HEK293 (cell line): ENCODE results near the gene FNDC8.

Experiments used
- BCL11B ChIP-seq: fragments of 450-650 bp; formaldehyde crosslinking; IDR thresholded peaks from 2 replicates; pipeline ENCODE4 v1.5.1; 2016; ENCODE audit warnings: low read depth, missing biosample characterization, missing genetic modification characterization
- GLIS1 ChIP-seq: fragments of 450-650 bp; formaldehyde crosslinking; IDR thresholded peaks from 2 replicates; pipeline ENCODE4 v1.5.1; 2016; ENCODE audit warnings: missing biosample characterization, missing genetic modification characterization
- GLIS2 ChIP-seq: fragments of 450-650 bp; formaldehyde crosslinking; IDR thresholded peaks from 2 replicates; pipeline ENCODE4 v1.5.1; 2016; ENCODE audit warnings: missing biosample characterization, missing genetic modification characterization
- KLF1 ChIP-seq: fragments of 450-650 bp; formaldehyde crosslinking; IDR thresholded peaks from 2 replicates; pipeline ENCODE4 v1.5.1; 2016; ENCODE audit warnings: missing biosample characterization, missing genetic modification characterization
- KLF10 ChIP-seq: fragments of 450-650 bp; IDR thresholded peaks from 2 replicates; pipeline ENCODE4 v1.5.1; 2018; ENCODE audit warnings: missing biosample characterization, mild to moderate bottlenecking, missing genetic modification characterization
- KLF16 ChIP-seq: fragments of 450-650 bp; formaldehyde crosslinking; IDR thresholded peaks from 2 replicates; pipeline ENCODE4 v1.5.1; 2017; ENCODE audit warnings: missing biosample characterization, missing genetic modification characterization
- MYNN ChIP-seq: fragments of 450-650 bp; formaldehyde crosslinking; IDR thresholded peaks from 2 replicates; pipeline ENCODE4 v1.5.1; 2016; ENCODE audit warnings: missing biosample characterization, missing genetic modification characterization, borderline replicate concordance
- SCRT2 ChIP-seq: fragments of 450-650 bp; formaldehyde crosslinking; IDR thresholded peaks from 2 replicates; pipeline ENCODE4 v1.5.1; 2016; ENCODE audit warnings: missing biosample characterization, missing genetic modification characterization
- ZBTB8A ChIP-seq: fragments of 450-650 bp; formaldehyde crosslinking; IDR thresholded peaks from 2 replicates; pipeline ENCODE4 v1.5.1; 2016; ENCODE audit warnings: missing biosample characterization, missing genetic modification characterization
- ZFHX2 ChIP-seq: fragments of 450-650 bp; formaldehyde crosslinking; conservative IDR thresholded peaks from 2 replicates; pipeline ENCODE4 v1.5.1; 2016; ENCODE audit warnings: missing biosample characterization, missing genetic modification characterization
- ZFP69B ChIP-seq: fragments of 450-650 bp; formaldehyde crosslinking; IDR thresholded peaks from 2 replicates; pipeline ENCODE4 v1.5.1; 2016; ENCODE audit warnings: missing biosample characterization, missing genetic modification characterization
- ZNF112 ChIP-seq: fragments of 450-650 bp; formaldehyde crosslinking; IDR thresholded peaks from 2 replicates; pipeline ENCODE4 v1.5.0; 2017; ENCODE audit warnings: missing biosample characterization, missing genetic modification characterization
- ZNF23 ChIP-seq: fragments of 450-650 bp; formaldehyde crosslinking; IDR thresholded peaks from 2 replicates; pipeline ENCODE4 v1.5.1; 2016; ENCODE audit warnings: missing biosample characterization, missing genetic modification characterization, borderline replicate concordance
- ZNF433 ChIP-seq: fragments of 450-650 bp; formaldehyde crosslinking; IDR thresholded peaks from 2 replicates; pipeline ENCODE4 v1.5.1; 2016; ENCODE audit warnings: missing biosample characterization, missing genetic modification characterization, low read depth
- ZNF514 ChIP-seq: fragments of 450-650 bp; formaldehyde crosslinking; IDR thresholded peaks from 2 replicates; pipeline ENCODE4 v1.5.1; 2016; ENCODE audit warnings: missing biosample characterization, missing genetic modification characterization
- ZNF530 ChIP-seq: fragments of 450-650 bp; formaldehyde crosslinking; IDR thresholded peaks from 2 replicates; pipeline ENCODE4 v1.5.1; 2016; ENCODE audit warnings: low read depth, missing biosample characterization, missing genetic modification characterization
- ZNF610 ChIP-seq: fragments of 450-650 bp; formaldehyde crosslinking; IDR thresholded peaks from 2 replicates; pipeline ENCODE4 v1.5.1; 2016; ENCODE audit warnings: missing biosample characterization, missing genetic modification characterization, borderline replicate concordance
- ZNF660 ChIP-seq: fragments of 450-650 bp; IDR thresholded peaks from 2 replicates; pipeline ENCODE4 v1.5.1; 2018; ENCODE audit warnings: missing biosample characterization, mild to moderate bottlenecking, missing genetic modification characterization
- TF ChIP-seq, protein P1 (sequence below): fragments of 450-650 bp; formaldehyde crosslinking; optimal IDR thresholded peaks from 2 replicates; pipeline ENCODE3; 2016; ENCODE audit warnings: missing biosample characterization, mild to moderate bottlenecking, missing genetic modification characterization
- TF ChIP-seq, protein P2 (sequence below): fragments of 450-650 bp; formaldehyde crosslinking; IDR thresholded peaks from 2 replicates; pipeline ENCODE4 v1.5.1; 2016; ENCODE audit warnings: missing biosample characterization, missing genetic modification characterization
- TF ChIP-seq, protein P3 (sequence below): fragments of 450-650 bp; formaldehyde crosslinking; IDR thresholded peaks from 2 replicates; pipeline ENCODE4 v1.5.1; 2016; ENCODE audit warnings: missing biosample characterization, missing genetic modification characterization
- TF ChIP-seq, protein P4 (sequence below): fragments of 450-650 bp; formaldehyde crosslinking; IDR thresholded peaks from 2 replicates; pipeline ENCODE4 v1.5.1; 2016; ENCODE audit warnings: missing biosample characterization, missing genetic modification characterization, borderline replicate concordance
- TF ChIP-seq, protein P5 (sequence below): fragments of 450-650 bp; IDR thresholded peaks from 2 replicates; pipeline ENCODE4 v1.5.1; 2018; ENCODE audit warnings: missing biosample characterization, mild to moderate bottlenecking, missing genetic modification characterization
- TF ChIP-seq, protein P6 (sequence below): fragments of 450-650 bp; formaldehyde crosslinking; IDR thresholded peaks from 2 replicates; pipeline ENCODE4 v1.5.1; 2016; ENCODE audit warnings: missing biosample characterization, missing genetic modification characterization
- TF ChIP-seq, protein P7 (sequence below): fragments of 450-650 bp; formaldehyde crosslinking; IDR thresholded peaks from 2 replicates; pipeline ENCODE4 v1.5.1; 2017; ENCODE audit warnings: missing biosample characterization, missing genetic modification characterization

FNDC8 gene

DNA sequence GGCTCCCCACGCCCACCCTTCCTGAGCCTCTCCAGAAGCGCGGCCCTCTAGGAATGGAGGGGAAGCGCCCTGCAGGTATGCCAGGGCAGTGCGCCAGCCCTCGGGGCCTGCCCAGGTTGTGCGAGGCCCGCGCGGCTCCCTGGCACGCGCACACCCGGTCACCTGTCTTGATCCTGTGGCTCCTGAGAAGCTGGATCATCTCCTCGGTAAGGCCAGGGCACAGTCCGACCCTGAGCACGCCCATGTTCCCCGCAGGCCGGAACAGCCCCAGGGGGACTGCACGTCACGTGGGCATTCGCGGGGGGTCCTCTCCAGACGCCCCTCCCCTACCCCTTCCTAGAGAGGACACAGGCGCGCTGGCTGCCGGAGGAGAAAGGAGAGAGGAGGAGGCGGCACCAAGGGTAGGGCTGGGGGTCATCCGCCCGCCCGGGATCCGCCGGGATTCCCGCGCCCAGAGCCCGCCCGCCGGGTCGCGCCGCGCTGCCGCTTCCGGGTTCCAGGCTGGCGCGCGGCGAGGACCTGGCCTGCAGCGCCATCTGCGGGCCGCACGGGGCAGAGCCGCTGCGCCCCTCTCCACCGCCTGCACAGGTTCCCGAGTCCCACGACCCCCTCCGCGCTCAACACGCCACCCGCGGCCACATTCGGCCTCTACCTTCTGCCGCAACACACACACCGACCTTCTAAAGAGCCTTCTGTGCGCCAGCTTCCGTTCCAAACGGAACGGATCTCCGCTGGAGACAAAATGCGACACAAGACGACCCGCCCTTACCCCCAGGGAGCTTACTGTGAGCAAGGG is 1.8 kb upstream of the FNDC8 start, which contains the start of gene RAD51D (continued):
- TF ChIP-seq KLF16 (tag by site-specific recombination) (peak; percentile 78), ZFP69B (tag by site-specific recombination) (0 out of 2 replicates have a peak, but pooled peaks have one; percentile 23), GLIS2 (tag by site-specific recombination) (peak; percentile 99), KLF10 (peak; percentile 44; the same call in 1 of the 2 replicates), SCRT2 (tag by site-specific recombination) (peak; percentile 51), ZNF112 (tag by site-specific recombination) (no peak), ZNF514 (tag by site-specific recombination) (no peak), ZNF660 (peak; percentile 89), ZNF530 (no peak), GLIS1 (tag by site-specific recombination) (peak; percentile 97), ZNF610 (tag by site-specific recombination) (no peak), ZNF433 (tag by site-specific recombination) (no peak), MYNN (tag by site-specific recombination) (no peak), ZBTB8A (tag by site-specific recombination) (peak; percentile 87), ZFHX2 (tag by site-specific recombination) (peak; percentile 38; the same call in 1 of the 2 replicates), BCL11B (tag by site-specific recombination) (0 out of 2 replicates have a peak, but pooled peaks have one; percentile 51), KLF1 (tag by site-specific recombination) (peak; percentile 70), ZNF23 (no peak)
- TF ChIP-seq, protein P1, sequence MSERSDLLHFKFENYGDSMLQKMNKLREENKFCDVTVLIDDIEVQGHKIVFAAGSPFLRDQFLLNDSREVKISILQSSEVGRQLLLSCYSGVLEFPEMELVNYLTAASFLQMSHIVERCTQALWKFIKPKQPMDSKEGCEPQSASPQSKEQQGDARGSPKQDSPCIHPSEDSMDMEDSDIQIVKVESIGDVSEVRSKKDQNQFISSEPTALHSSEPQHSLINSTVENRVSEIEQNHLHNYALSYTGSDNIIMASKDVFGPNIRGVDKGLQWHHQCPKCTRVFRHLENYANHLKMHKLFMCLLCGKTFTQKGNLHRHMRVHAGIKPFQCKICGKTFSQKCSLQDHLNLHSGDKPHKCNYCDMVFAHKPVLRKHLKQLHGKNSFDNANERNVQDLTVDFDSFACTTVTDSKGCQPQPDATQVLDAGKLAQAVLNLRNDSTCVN (tag by site-specific recombination): peak; percentile 83
- TF ChIP-seq, protein P2, sequence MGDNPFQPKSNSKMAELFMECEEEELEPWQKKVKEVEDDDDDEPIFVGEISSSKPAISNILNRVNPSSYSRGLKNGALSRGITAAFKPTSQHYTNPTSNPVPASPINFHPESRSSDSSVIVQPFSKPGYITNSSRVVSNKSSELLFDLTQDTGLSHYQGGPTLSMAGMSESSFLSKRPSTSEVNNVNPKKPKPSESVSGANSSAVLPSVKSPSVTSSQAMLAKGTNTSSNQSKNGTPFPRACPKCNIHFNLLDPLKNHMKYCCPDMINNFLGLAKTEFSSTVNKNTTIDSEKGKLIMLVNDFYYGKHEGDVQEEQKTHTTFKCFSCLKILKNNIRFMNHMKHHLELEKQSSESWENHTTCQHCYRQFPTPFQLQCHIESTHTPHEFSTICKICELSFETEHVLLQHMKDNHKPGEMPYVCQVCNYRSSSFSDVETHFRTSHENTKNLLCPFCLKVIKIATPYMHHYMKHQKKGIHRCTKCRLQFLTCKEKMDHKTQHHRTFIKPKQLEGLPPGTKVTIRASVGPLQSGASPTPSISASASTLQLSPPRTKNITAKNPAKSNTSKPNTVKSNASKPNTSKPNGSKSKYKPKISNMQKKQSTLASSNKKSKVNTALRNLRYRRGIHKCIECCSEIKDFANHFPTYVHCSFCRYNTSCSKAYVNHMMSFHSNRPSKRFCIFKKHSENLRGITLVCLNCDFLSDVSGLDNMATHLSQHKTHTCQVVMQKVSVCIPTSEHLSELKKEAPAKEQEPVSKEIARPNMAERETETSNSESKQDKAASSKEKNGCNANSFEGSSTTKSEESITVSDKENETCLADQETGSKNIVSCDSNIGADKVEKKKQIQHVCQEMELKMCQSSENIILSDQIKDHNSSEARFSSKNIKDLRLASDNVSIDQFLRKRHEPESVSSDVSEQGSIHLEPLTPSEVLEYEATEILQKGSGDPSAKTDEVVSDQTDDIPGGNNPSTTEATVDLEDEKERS (tag by site-specific recombination): no peak
- TF ChIP-seq, protein P3, sequence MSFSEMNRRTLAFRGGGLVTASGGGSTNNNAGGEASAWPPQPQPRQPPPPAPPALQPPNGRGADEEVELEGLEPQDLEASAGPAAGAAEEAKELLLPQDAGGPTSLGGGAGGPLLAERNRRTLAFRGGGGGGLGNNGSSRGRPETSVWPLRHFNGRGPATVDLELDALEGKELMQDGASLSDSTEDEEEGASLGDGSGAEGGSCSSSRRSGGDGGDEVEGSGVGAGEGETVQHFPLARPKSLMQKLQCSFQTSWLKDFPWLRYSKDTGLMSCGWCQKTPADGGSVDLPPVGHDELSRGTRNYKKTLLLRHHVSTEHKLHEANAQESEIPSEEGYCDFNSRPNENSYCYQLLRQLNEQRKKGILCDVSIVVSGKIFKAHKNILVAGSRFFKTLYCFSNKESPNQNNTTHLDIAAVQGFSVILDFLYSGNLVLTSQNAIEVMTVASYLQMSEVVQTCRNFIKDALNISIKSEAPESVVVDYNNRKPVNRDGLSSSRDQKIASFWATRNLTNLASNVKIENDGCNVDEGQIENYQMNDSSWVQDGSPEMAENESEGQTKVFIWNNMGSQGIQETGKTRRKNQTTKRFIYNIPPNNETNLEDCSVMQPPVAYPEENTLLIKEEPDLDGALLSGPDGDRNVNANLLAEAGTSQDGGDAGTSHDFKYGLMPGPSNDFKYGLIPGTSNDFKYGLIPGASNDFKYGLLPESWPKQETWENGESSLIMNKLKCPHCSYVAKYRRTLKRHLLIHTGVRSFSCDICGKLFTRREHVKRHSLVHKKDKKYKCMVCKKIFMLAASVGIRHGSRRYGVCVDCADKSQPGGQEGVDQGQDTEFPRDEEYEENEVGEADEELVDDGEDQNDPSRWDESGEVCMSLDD: peak; percentile 17; the same call in 1 of the 2 replicates
- TF ChIP-seq, protein P4, sequence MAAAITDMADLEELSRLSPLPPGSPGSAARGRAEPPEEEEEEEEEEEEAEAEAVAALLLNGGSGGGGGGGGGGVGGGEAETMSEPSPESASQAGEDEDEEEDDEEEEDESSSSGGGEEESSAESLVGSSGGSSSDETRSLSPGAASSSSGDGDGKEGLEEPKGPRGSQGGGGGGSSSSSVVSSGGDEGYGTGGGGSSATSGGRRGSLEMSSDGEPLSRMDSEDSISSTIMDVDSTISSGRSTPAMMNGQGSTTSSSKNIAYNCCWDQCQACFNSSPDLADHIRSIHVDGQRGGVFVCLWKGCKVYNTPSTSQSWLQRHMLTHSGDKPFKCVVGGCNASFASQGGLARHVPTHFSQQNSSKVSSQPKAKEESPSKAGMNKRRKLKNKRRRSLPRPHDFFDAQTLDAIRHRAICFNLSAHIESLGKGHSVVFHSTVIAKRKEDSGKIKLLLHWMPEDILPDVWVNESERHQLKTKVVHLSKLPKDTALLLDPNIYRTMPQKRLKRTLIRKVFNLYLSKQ (tag by site-specific recombination): no peak
- TF ChIP-seq, protein P5, sequence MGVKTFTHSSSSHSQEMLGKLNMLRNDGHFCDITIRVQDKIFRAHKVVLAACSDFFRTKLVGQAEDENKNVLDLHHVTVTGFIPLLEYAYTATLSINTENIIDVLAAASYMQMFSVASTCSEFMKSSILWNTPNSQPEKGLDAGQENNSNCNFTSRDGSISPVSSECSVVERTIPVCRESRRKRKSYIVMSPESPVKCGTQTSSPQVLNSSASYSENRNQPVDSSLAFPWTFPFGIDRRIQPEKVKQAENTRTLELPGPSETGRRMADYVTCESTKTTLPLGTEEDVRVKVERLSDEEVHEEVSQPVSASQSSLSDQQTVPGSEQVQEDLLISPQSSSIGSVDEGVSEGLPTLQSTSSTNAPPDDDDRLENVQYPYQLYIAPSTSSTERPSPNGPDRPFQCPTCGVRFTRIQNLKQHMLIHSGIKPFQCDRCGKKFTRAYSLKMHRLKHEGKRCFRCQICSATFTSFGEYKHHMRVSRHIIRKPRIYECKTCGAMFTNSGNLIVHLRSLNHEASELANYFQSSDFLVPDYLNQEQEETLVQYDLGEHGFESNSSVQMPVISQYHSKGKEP (tag by site-specific recombination): peak; percentile 58; the same call in 1 of the 2 replicates
- TF ChIP-seq, protein P6, sequence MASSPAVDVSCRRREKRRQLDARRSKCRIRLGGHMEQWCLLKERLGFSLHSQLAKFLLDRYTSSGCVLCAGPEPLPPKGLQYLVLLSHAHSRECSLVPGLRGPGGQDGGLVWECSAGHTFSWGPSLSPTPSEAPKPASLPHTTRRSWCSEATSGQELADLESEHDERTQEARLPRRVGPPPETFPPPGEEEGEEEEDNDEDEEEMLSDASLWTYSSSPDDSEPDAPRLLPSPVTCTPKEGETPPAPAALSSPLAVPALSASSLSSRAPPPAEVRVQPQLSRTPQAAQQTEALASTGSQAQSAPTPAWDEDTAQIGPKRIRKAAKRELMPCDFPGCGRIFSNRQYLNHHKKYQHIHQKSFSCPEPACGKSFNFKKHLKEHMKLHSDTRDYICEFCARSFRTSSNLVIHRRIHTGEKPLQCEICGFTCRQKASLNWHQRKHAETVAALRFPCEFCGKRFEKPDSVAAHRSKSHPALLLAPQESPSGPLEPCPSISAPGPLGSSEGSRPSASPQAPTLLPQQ: no peak; the same call in 1 of the 2 replicates
- TF ChIP-seq, protein P7, sequence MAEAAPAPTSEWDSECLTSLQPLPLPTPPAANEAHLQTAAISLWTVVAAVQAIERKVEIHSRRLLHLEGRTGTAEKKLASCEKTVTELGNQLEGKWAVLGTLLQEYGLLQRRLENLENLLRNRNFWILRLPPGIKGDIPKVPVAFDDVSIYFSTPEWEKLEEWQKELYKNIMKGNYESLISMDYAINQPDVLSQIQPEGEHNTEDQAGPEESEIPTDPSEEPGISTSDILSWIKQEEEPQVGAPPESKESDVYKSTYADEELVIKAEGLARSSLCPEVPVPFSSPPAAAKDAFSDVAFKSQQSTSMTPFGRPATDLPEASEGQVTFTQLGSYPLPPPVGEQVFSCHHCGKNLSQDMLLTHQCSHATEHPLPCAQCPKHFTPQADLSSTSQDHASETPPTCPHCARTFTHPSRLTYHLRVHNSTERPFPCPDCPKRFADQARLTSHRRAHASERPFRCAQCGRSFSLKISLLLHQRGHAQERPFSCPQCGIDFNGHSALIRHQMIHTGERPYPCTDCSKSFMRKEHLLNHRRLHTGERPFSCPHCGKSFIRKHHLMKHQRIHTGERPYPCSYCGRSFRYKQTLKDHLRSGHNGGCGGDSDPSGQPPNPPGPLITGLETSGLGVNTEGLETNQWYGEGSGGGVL (tag by site-specific recombination): peak; percentile 45; the same call in 1 of the 2 replicates
